K562 (cell line): ENCODE data around the gene FAM20C. TPM values are rescaled to one million over a fixed set of nuclear protein-coding genes. Genes with fewer than 3 reads are reported as not detected.

Source experiments
- ATAC-seq: fragments of 200-7000 bp; cut with Tn5 transposase; 3 replicates; pipeline ENCODE4 v1.9.1; 2020; ENCODE audit warnings: moderate library complexity
- BruUV-seq: library from RNA; stranded (reverse); fragments of 400-500 nt; replicated peaks from 2 replicates; lab custom pipeline; 2021; lab: Mats Ljungman, UMichigan
- CTCF ChIA-PET: fragments of 300-600 bp; formaldehyde crosslinking; extraction: SDS; loops from one replicate; lab custom pipeline; 2021; ENCODE audit warnings: low intra/inter-chr PET ratio; lab: Yijun Ruan, JAX
- POLR2A ChIA-PET: fragments of 300-600, 350-650 bp; sonication (Branson Sonifier 250); formaldehyde crosslinking; extraction: SDS; loops from one replicate; lab custom pipeline; 2021; ENCODE audit warnings: antibody characterized with exemption, inconsistent platforms; lab: Yijun Ruan, JAX
- DNase-seq, 4 experiments: peaks; one replicate each; pipeline versions ENCODE4 v3.0.0 to v3.0.0-alpha.2; 2011 to 2018; ENCODE audit warnings: low spot score in 3 of 4, mixed read lengths in 3 of 4; ENCODE audit errors: extremely low read depth in 1 of 4
- FAIRE-seq: peaks from 2 replicates; lab custom pipeline; 2011; peaks lifted over from hg19 to GRCh38; lab: Jason Lieb, UNC
- H2AFZ ChIP-seq: 2 replicates; pipeline ENCODE4 v1.6.0; 2011; ENCODE audit warnings: low read depth, low read length, control low read depth, inconsistent platforms
- H3K27ac ChIP-seq: fragments of 200-600 bp; 3 replicates; pipeline ENCODE4 v1.8.0; 2011; ENCODE audit warnings: low read depth, mild to moderate bottlenecking, control low read depth, inconsistent platforms, low read length, moderate library complexity, mixed read lengths; ENCODE audit errors: extremely low read depth
- H3K27me3 ChIP-seq, 2 experiments: fragments of 300-600 bp in 1 of 2; 2 replicates in 1 of 2; 3 replicates in 1 of 2; pipeline versions ENCODE4 v1.6.0 to v1.8.0; 2011; ENCODE audit warnings: inconsistent platforms in 2 of 2, low read length in 2 of 2, mild to moderate bottlenecking in 1 of 2, mixed read lengths in 1 of 2, moderate library complexity in 1 of 2; ENCODE audit not compliant: control insufficient read depth in 2 of 2, insufficient read depth in 2 of 2
- H3K36me3 ChIP-seq: fragments of 300-600 bp; 3 replicates; pipeline ENCODE4 v1.8.0; 2011; ENCODE audit warnings: mild to moderate bottlenecking, low read length, inconsistent platforms; ENCODE audit not compliant: control insufficient read depth, insufficient read depth
- H3K4me1 ChIP-seq, 2 experiments: fragments of 200-600 bp in 1 of 2; replicated peaks in 1 of 2; 2 replicates in 1 of 2; 3 replicates in 1 of 2; pipeline versions ENCODE4 v1.5.1 to v1.8.0; 2011; ENCODE audit warnings: inconsistent platforms in 2 of 2, low read length in 2 of 2, mild to moderate bottlenecking in 1 of 2, mixed read lengths in 1 of 2, moderate library complexity in 1 of 2; ENCODE audit not compliant: control insufficient read depth in 2 of 2, insufficient read depth in 2 of 2
- H3K4me2 ChIP-seq: 2 replicates; pipeline ENCODE4 v1.6.1; 2011; ENCODE audit warnings: low read length, control low read depth, inconsistent platforms, mixed read lengths; ENCODE audit not compliant: insufficient read depth
- H3K4me3 ChIP-seq: fragments of 200-600 bp; sonication (generic), shearing (Covaris generic); 2 replicates; pipeline ENCODE4 v1.5.1; 2016; ENCODE audit warnings: control low read depth, inconsistent platforms
- H3K79me2 ChIP-seq: fragments of 200-600 bp; 3 replicates; pipeline ENCODE4 v1.8.0; 2011; ENCODE audit warnings: low read length, inconsistent platforms; ENCODE audit not compliant: control insufficient read depth, insufficient read depth
- H3K9ac ChIP-seq, 2 experiments: 2 replicates each; pipeline versions ENCODE4 v1.6.0 to v1.6.1; 2011; ENCODE audit warnings: low read depth in 2 of 2, low read length in 2 of 2, control low read depth in 1 of 2, inconsistent platforms in 1 of 2, mild to moderate bottlenecking in 1 of 2, mixed read lengths in 1 of 2; ENCODE audit not compliant: insufficient read depth in 1 of 2
- H3K9me1 ChIP-seq: one replicate; pipeline ENCODE4 v1.6.0; 2011; ENCODE audit warnings: inconsistent platforms, mild to moderate bottlenecking, low read length, moderate library complexity; ENCODE audit not compliant: control insufficient read depth, insufficient read depth
- H3K9me3 ChIP-seq: replicated peaks from 2 replicates; pipeline ENCODE4 v1.5.1; 2011; ENCODE audit warnings: low read depth, low read length, inconsistent platforms; ENCODE audit not compliant: control insufficient read depth, insufficient read depth
- H4K20me1 ChIP-seq: replicated peaks from 2 replicates; pipeline ENCODE4 v1.6.1; 2011; ENCODE audit warnings: low read length, inconsistent platforms, mixed read lengths; ENCODE audit not compliant: control insufficient read depth, insufficient read depth
- C11orf30 ChIP-seq: fragments of 450-650 bp; IDR thresholded peaks from 2 replicates; pipeline ENCODE4 v1.6.1; 2016; ENCODE audit warnings: low read depth, mild to moderate bottlenecking
- CREM ChIP-seq: IDR thresholded peaks from 2 replicates; pipeline ENCODE4 v1.6.1; 2014; ENCODE audit warnings: antibody characterized with exemption, low read depth
- FOSL1 ChIP-seq: fragments of 200-800 bp; sonication (Bioruptor generic); conservative IDR thresholded peaks from 2 replicates; pipeline ENCODE4 v1.6.1; 2016; ENCODE audit warnings: missing genetic modification characterization, missing compliant biosample characterization
- HNRNPLL ChIP-seq: fragments of 200-400 bp; formaldehyde crosslinking; IDR thresholded peaks from 2 replicates; pipeline ENCODE4 v1.6.1; 2017; ENCODE audit warnings: low read length, low read depth, mild to moderate bottlenecking; ENCODE audit not compliant: poor library complexity, severe bottlenecking
- HNRNPUL1 ChIP-seq: fragments of 200-400 bp; formaldehyde crosslinking; IDR thresholded peaks from 2 replicates; pipeline ENCODE4 v1.6.1; 2017; ENCODE audit warnings: low read length
- MAFF ChIP-seq: IDR thresholded peaks from 2 replicates; pipeline ENCODE4 v1.6.1; 2012; ENCODE audit warnings: low read length, improper control_type of control experiment
- MTA3 ChIP-seq: fragments of 450-650 bp; formaldehyde crosslinking; IDR thresholded peaks from 2 replicates; pipeline ENCODE4 v1.6.1; 2017; ENCODE audit warnings: mild to moderate bottlenecking, borderline replicate concordance
- RAD21 ChIP-seq, 2 experiments: fragments of 250-450 bp in 1 of 2; fragments of 450-650 bp in 1 of 2; sonication (Bioruptor Pico) in 1 of 2; formaldehyde crosslinking in 1 of 2; IDR thresholded peaks in 1 of 2; conservative IDR thresholded peaks in 1 of 2; 2 replicates each; pipeline versions ENCODE4 v1.4.0 to v1.8.0; 2020 to 2022; ENCODE audit warnings: mild to moderate bottlenecking in 2 of 2, moderate library complexity in 1 of 2
- RB1 ChIP-seq: fragments of 450-650 bp; IDR thresholded peaks from 2 replicates; pipeline ENCODE4 v1.6.1; 2017; ENCODE audit warnings: low read depth, mild to moderate bottlenecking
- RBM34 ChIP-seq: fragments of 200-400 bp; formaldehyde crosslinking; IDR thresholded peaks from 2 replicates; pipeline ENCODE4 v1.6.1; 2018; ENCODE audit warnings: low read length, borderline replicate concordance; ENCODE audit not compliant: insufficient read depth
- SETDB1 ChIP-seq: IDR thresholded peaks from one replicate; pipeline ENCODE4 v1.6.1; 2012; ENCODE audit warnings: low read length, control low read depth, inconsistent platforms
- TARDBP ChIP-seq: fragments of 450-650 bp; IDR thresholded peaks from 2 replicates; pipeline ENCODE4 v1.6.1; 2016
- ZFP30 ChIP-seq: fragments of 250-450 bp; sonication (Bioruptor Pico); IDR thresholded peaks from 2 replicates; pipeline ENCODE4 v1.8.0; 2022; ENCODE audit warnings: moderate library complexity, mild to moderate bottlenecking, inconsistent platforms, borderline replicate concordance
- ZNF165 ChIP-seq: fragments of 250-450 bp; sonication (Bioruptor Pico); IDR thresholded peaks from 2 replicates; pipeline ENCODE4 v1.4.0; 2020; ENCODE audit warnings: borderline replicate concordance
- ZNF444 ChIP-seq: fragments of 250-450 bp; sonication (Bioruptor Pico); IDR thresholded peaks from 2 replicates; pipeline ENCODE4 v1.4.0; 2020; ENCODE audit warnings: mild to moderate bottlenecking, moderate library complexity
- ZNF57 ChIP-seq: fragments of 450-650 bp; formaldehyde crosslinking; IDR thresholded peaks from 2 replicates; pipeline ENCODE4 v1.4.0; 2020; ENCODE audit warnings: mild to moderate bottlenecking, moderate library complexity
- ZNF644 ChIP-seq: fragments of 200-800 bp; sonication (Bioruptor generic); IDR thresholded peaks from 2 replicates; pipeline ENCODE4 v1.6.1; 2016; ENCODE audit warnings: low read depth, missing genetic modification characterization, missing compliant biosample characterization
- ZSCAN29 ChIP-seq: fragments of 450-650 bp; IDR thresholded peaks from 2 replicates; pipeline ENCODE4 v1.6.1; 2017
- WGBS: fragments of 100-300 bp; shearing (Covaris generic); methylation state at CpG from one replicate; pipeline ENCODE4 v1.1.6; 2016; ENCODE audit warnings: low coverage, mixed read lengths; ENCODE audit not compliant: insufficient coverage; ENCODE audit errors: missing lambda C conversion rate; 5-methylcytosine and 5-hydroxymethylcytosine counted together
- in situ Hi-C: fragments of 300-500 bp; cut with MboI; formaldehyde crosslinking; loops from 4 replicates; pipeline ENCODE4 v1.15.0; 2018; ENCODE audit warnings: inconsistent platforms, mixed read lengths
- intact Hi-C: fragments of 100-400 bp; cut with micrococcal nuclease; formaldehyde crosslinking; loops from 2 replicates; pipeline ENCODE4 v1.14.2; 2022
- polyA plus RNA-seq, 8 experiments: library from polyadenylated mRNA; depleted of rRNA in 4 of 8; stranded (reverse) in 5 of 8; unstranded in 3 of 8; fragments of >200 nt; fragmentation: Nextera tagmentation in 2 of 8; fragmentation: Illumina TruSeq in 1 of 8; extraction: Ambion mirVana in 2 of 8; extraction: Trizol in 1 of 8; gene quantifications; 2 replicates each; pipeline versions ENCODE4 v1.2.1 to v1.2.3, GENCODE V29; 2011 to 2014; ENCODE audit warnings: inconsistent platforms in 1 of 8, missing spikeins in 1 of 8
- total RNA-seq, 7 experiments: library from RNA; depleted of rRNA in 6 of 7; stranded (reverse); fragments of >200 nt in 6 of 7; fragmentation: Illumina TruSeq in 2 of 7; extraction: Trizol in 2 of 7; gene quantifications; 2 replicates each; pipeline versions ENCODE4 v1.2.1 to v1.2.3, GENCODE V29; 2011 to 2021; ENCODE audit warnings: low replicate concordance in 1 of 7
- TF ChIP-seq, protein P1 (sequence below): sonication (generic); formaldehyde crosslinking; IDR thresholded peaks from 2 replicates; pipeline ENCODE4 v1.8.0; 2022; ENCODE audit warnings: mild to moderate bottlenecking, missing genetic modification reagents
- TF ChIP-seq, protein P2 (sequence below): fragments of 250-450 bp; sonication (Bioruptor Pico); IDR thresholded peaks from 2 replicates; pipeline ENCODE4 v1.5.0; 2020; ENCODE audit warnings: mild to moderate bottlenecking, borderline replicate concordance

Gene FAM20C
- total and polyA plus RNA-seq, 9 of the 15 experiments (the other 6 are each of a cell fraction or from before 2014, with no cell fraction given) = 0.09 TPM; not detected in 8

DNA sequence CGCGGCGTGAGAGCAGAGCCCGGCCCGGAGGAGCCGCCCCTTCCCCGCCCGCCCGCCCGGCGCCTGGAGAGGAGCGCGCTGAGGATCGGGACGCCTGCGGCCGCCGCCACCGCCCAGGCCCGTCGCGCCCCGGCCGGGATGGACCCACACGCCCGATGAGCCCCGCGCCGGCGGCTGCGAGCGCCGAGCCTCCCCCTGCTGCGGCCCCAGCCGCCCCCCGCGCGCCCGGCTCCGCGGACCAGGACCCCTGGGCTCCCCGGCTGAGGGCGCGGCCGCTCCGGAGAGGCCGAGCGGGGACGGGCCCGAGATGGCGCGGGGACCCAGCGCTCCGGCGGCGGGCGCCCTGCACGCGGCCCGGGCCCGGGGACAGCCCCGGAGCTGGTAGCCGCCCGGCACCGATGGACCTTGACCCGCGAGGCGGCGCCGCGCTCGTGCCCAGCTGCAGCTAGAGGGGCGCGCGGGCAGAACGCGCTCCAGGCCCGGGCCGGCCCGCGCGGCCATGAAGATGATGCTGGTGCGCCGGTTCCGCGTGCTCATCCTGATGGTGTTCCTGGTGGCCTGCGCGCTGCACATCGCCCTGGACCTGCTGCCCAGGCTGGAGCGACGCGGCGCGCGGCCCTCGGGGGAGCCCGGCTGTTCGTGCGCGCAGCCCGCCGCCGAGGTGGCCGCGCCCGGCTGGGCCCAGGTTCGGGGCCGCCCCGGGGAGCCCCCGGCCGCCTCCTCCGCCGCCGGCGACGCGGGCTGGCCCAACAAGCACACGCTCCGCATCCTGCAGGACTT is 520 bp downstream of the FAM20C start:
- 56% methylated on average over 22 of the region's 119 CpGs for WGBS
- no peak overlapping the region for H3K27ac ChIP-seq
- no peak overlapping the region for H3K4me2 ChIP-seq
- H3K4me3 ChIP-seq = no peak overlapping the region
- ATAC-seq (no peak), DNase-seq (no peak), FAIRE-seq (no peak)
- H3K9ac ChIP-seq = no peak overlapping the region
- BruUV-seq = no TSS peak
- in situ Hi-C loops (no loop called here), intact Hi-C loops (no loop called here)
- no peaks in the 10 kb centered on the region for H3K79me2 ChIP-seq
- H3K9me3 ChIP-seq = no peaks in the 10 kb centered on the region
- POLR2A ChIA-PET = interaction anchor here (0.6 to 0.8 kb wide), 2 partner anchors 12 to 30 kb away, joined by 3 read pairs; no protein-coding TSS in a partner anchor
- peaks cover 0 to 42% of the 10 kb centered on the region in 2 experiments; a peak in 3 of 5 replicates for H3K4me1 ChIP-seq
- H4K20me1 ChIP-seq = peaks cover 30% of the 10 kb centered on the region
- no peaks in the 10 kb centered on the region for H3K36me3 ChIP-seq
- no peak for TF ChIP-seq HNRNPUL1
- no peak for TF ChIP-seq RB1
- no peak for TF ChIP-seq FOSL1
- no peak for TF ChIP-seq ZNF57 (CRISPR knock-in tag)
- TF ChIP-seq CREM = no peak
- TF ChIP-seq, protein P1, sequence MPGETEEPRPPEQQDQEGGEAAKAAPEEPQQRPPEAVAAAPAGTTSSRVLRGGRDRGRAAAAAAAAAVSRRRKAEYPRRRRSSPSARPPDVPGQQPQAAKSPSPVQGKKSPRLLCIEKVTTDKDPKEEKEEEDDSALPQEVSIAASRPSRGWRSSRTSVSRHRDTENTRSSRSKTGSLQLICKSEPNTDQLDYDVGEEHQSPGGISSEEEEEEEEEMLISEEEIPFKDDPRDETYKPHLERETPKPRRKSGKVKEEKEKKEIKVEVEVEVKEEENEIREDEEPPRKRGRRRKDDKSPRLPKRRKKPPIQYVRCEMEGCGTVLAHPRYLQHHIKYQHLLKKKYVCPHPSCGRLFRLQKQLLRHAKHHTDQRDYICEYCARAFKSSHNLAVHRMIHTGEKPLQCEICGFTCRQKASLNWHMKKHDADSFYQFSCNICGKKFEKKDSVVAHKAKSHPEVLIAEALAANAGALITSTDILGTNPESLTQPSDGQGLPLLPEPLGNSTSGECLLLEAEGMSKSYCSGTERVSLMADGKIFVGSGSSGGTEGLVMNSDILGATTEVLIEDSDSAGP (CRISPR knock-in tag) = no peak
- TF ChIP-seq ZSCAN29 = no peak
- no peak for TF ChIP-seq ZNF444 (CRISPR knock-in tag)
- no peak for TF ChIP-seq MAFF
- TF ChIP-seq ZFP30 = no peak
- no peak for TF ChIP-seq MTA3
- TF ChIP-seq, protein P2, sequence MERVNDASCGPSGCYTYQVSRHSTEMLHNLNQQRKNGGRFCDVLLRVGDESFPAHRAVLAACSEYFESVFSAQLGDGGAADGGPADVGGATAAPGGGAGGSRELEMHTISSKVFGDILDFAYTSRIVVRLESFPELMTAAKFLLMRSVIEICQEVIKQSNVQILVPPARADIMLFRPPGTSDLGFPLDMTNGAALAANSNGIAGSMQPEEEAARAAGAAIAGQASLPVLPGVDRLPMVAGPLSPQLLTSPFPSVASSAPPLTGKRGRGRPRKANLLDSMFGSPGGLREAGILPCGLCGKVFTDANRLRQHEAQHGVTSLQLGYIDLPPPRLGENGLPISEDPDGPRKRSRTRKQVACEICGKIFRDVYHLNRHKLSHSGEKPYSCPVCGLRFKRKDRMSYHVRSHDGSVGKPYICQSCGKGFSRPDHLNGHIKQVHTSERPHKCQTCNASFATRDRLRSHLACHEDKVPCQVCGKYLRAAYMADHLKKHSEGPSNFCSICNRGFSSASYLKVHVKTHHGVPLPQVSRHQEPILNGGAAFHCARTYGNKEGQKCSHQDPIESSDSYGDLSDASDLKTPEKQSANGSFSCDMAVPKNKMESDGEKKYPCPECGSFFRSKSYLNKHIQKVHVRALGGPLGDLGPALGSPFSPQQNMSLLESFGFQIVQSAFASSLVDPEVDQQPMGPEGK (CRISPR knock-in tag) = no peak
- TF ChIP-seq C11orf30 = no peak
- TF ChIP-seq HNRNPLL = no peak
- TF ChIP-seq SETDB1 = no peak
- no peak for TF ChIP-seq TARDBP
- no peak for TF ChIP-seq RAD21 (CRISPR knock-in tag; conservative IDR thresholded peaks at IDR 0.05 in 1 of 2, IDR thresholded peaks at IDR 0.05 in 1 of 2)
- TF ChIP-seq RBM34 = no peak
- no peak for TF ChIP-seq ZNF644 (tag)
- no peak for TF ChIP-seq ZNF165 (CRISPR knock-in tag)
- no peak overlapping the region for H2AFZ ChIP-seq
- H3K9me1 ChIP-seq = peaks cover 2% of the 10 kb centered on the region
- CTCF ChIA-PET = no interaction called here
- H3K27me3 ChIP-seq = peaks cover 61 to 84% of the 10 kb centered on the region in 2 experiments
